SU-DHL-6 (cell line): Measurements from ENCODE around the gene MTERF4.

Experiments
- H2AFZ ChIP-seq: fragments of 200-600 bp; sonication (generic); 2 replicates; pipeline ENCODE4 v1.6.1; 2014; ENCODE audit warnings: low read depth, mild to moderate bottlenecking, moderate library complexity, mixed read lengths, antibody characterized with exemption, low read length; ENCODE audit not compliant: severe bottlenecking
- H3F3A ChIP-seq: fragments of 200-600 bp; shearing (Covaris generic); 2 replicates; pipeline ENCODE4 v1.6.0; 2016; ENCODE audit warnings: antibody characterized with exemption, mild to moderate bottlenecking; ENCODE audit not compliant: insufficient read depth
- H3K27ac ChIP-seq: fragments of 200-600 bp; sonication (generic); 2 replicates; pipeline ENCODE4 v1.5.1; 2016; ENCODE audit warnings: low read depth, mild to moderate bottlenecking, low read length, moderate library complexity, mixed read lengths
- H3K27me3 ChIP-seq: fragments of 200-600 bp; sonication (generic), shearing (Covaris generic); 2 replicates; pipeline ENCODE4 v1.6.0; 2014; ENCODE audit warnings: mild to moderate bottlenecking, low read length
- H3K36me3 ChIP-seq: fragments of 200-600 bp; sonication (generic); 2 replicates; pipeline ENCODE4 v1.6.1; 2014; ENCODE audit warnings: mild to moderate bottlenecking, low read length, mixed read lengths
- H3K4me2 ChIP-seq: fragments of 300-600, 200-600 bp; shearing (Covaris generic), sonication (generic); 2 replicates; pipeline ENCODE4 v1.6.0; 2014; ENCODE audit warnings: low read length, low read depth, mild to moderate bottlenecking; ENCODE audit not compliant: poor library complexity, severe bottlenecking
- H3K4me3 ChIP-seq: fragments of 200-600 bp; sonication (generic); 2 replicates; pipeline ENCODE4 v1.5.1; 2014; ENCODE audit warnings: antibody characterized with exemption, low read length, mild to moderate bottlenecking, mixed read lengths; ENCODE audit not compliant: insufficient read depth, poor library complexity, severe bottlenecking
- H3K79me2 ChIP-seq: fragments of 200-600 bp; sonication (generic); 2 replicates; pipeline ENCODE4 v1.6.1; 2014; ENCODE audit warnings: mild to moderate bottlenecking, low read length, moderate library complexity; ENCODE audit not compliant: insufficient read depth
- H3K9ac ChIP-seq: fragments of 200-600 bp; sonication (generic); 2 replicates; pipeline ENCODE4 v1.7.0; 2014; ENCODE audit warnings: mild to moderate bottlenecking, low read length
- H3K9me2 ChIP-seq: fragments of 200-600 bp; sonication (generic); replicated peaks from 2 replicates; pipeline ENCODE4 v1.6.1; 2014; ENCODE audit warnings: low read length; ENCODE audit not compliant: insufficient read depth
- H3K9me3 ChIP-seq: fragments of 200-600 bp; sonication (generic); 2 replicates; pipeline ENCODE4 v1.6.1; 2014; ENCODE audit warnings: low read length, mixed read lengths; ENCODE audit not compliant: insufficient read depth
- H4K20me1 ChIP-seq: fragments of 200-600 bp; sonication (generic); 2 replicates; pipeline ENCODE4 v1.6.1; 2014; ENCODE audit warnings: low read depth, mild to moderate bottlenecking, antibody characterized with exemption, low read length, moderate library complexity, mixed read lengths
- CTCF ChIP-seq: fragments of 200-600 bp; sonication (generic); IDR thresholded peaks from one replicate; pipeline ENCODE4 v1.5.1; 2017; ENCODE audit warnings: antibody characterized with exemption, mild to moderate bottlenecking, low read length, moderate library complexity; ENCODE audit not compliant: insufficient read depth, poor library complexity, severe bottlenecking
- EZH2phosphoT487 ChIP-seq: fragments of 200-600 bp; sonication (generic), shearing (Covaris generic); conservative IDR thresholded peaks from 2 replicates; pipeline ENCODE4 v1.6.1; 2018; ENCODE audit warnings: mild to moderate bottlenecking, antibody characterized with exemption, low read length, moderate library complexity, mixed read lengths

The MTERF4 gene

DNA sequence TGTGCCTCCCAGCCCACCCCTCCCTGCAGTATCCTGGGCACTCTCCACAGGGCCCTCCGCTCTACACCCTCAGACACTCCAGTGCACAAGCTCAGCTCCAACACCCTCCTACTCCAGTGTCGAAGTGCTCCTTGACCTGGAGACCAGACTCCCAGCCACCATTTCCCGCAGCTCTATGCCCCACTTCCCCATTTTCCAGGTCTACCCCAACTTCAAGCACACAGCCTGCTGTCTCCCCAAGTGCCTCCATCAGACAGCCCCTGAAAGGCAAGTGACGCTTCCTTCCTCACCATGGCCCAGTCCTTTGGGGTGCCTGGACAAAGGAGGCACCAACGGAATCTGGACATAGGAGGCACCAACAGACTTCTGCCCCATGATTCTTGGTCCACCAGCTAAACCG, 40.0 kb upstream of the MTERF4 start:
- Histone ChIP-seq H3K9me2 (no peaks in the 10 kb centered on the region), H3K79me2 (peaks cover 12% of the 10 kb centered on the region; the same call in 1 of the 2 replicates), H3K4me3 (no peak overlapping the region), H2AFZ (no peak overlapping the region), H3K9me3 (no peaks in the 10 kb centered on the region), H3K27me3 (no peaks in the 10 kb centered on the region), H3F3A (0 out of 2 replicates have a peak, but pooled peaks cover 5% of the 10 kb centered on the region), H3K4me2 (no peak overlapping the region), H3K27ac (no peak overlapping the region), H3K36me3 (no peaks in the 10 kb centered on the region), H4K20me1 (0 out of 2 replicates have a peak, but pooled peaks cover 4% of the 10 kb centered on the region), H3K9ac (no peak overlapping the region)
- TF ChIP-seq EZH2phosphoT487 (no peak), CTCF (no peak)

GRCh38 chr2:241141214-241141770, 39.2 kb upstream of the MTERF4 start:
- no peaks in the 10 kb centered on the region for H3K9me3 ChIP-seq
- no peaks in the 10 kb centered on the region for H3K27me3 ChIP-seq
- no peaks in the 10 kb centered on the region for H3K9me2 ChIP-seq
- H3K9ac ChIP-seq: no peak overlapping the region
- H3K27ac ChIP-seq: no peak overlapping the region
- TF ChIP-seq CTCF: no peak
- TF ChIP-seq EZH2phosphoT487: no peak
- no peak overlapping the region for H3K4me2 ChIP-seq
- H4K20me1 ChIP-seq: no peaks in the 10 kb centered on the region
- no peak overlapping the region for H3K4me3 ChIP-seq
- H3F3A ChIP-seq: no peaks in the 10 kb centered on the region
- peaks cover 5% of the 10 kb centered on the region; the same call in 1 of the 2 replicates for H3K79me2 ChIP-seq
- H3K36me3 ChIP-seq: no peaks in the 10 kb centered on the region
- H2AFZ ChIP-seq: no peak overlapping the region

- no peak for TF ChIP-seq CTCF
- TF ChIP-seq EZH2phosphoT487: no peak
- Histone ChIP-seq H3K9ac (no peak overlapping the region), H3K9me3 (no peaks in the 10 kb centered on the region), H2AFZ (no peak overlapping the region), H3K9me2 (no peaks in the 10 kb centered on the region), H3K4me2 (no peak overlapping the region), H3K36me3 (no peaks in the 10 kb centered on the region), H3F3A (no peaks in the 10 kb centered on the region), H3K79me2 (no peaks in the 10 kb centered on the region), H3K4me3 (no peak overlapping the region), H3K27me3 (no peaks in the 10 kb centered on the region), H4K20me1 (no peaks in the 10 kb centered on the region), H3K27ac (no peak overlapping the region)
These were observed 38.4 kb upstream of the MTERF4 start for GRCh38 chr2:241140445-241140840.
